HEK293 (cell line): ENCODE data around the gene GSC.

Source experiments
- YY2 ChIP-seq: fragments of 450-650 bp; formaldehyde crosslinking; IDR thresholded peaks from 2 replicates; pipeline ENCODE4 v1.5.1; 2016; ENCODE audit warnings: missing biosample characterization, missing genetic modification characterization
- ZNF10 ChIP-seq: fragments of 450-650 bp; formaldehyde crosslinking; IDR thresholded peaks from 2 replicates; pipeline ENCODE4 v1.5.1; 2017; ENCODE audit warnings: missing biosample characterization, missing genetic modification characterization
- ZNF140 ChIP-seq: fragments of 450-650 bp; formaldehyde crosslinking; IDR thresholded peaks from 2 replicates; pipeline ENCODE4 v1.5.1; 2016; ENCODE audit warnings: missing biosample characterization, missing genetic modification characterization
- ZNF184 ChIP-seq: fragments of 450-650 bp; IDR thresholded peaks from 2 replicates; pipeline ENCODE4 v1.5.1; 2018; ENCODE audit warnings: missing biosample characterization, mild to moderate bottlenecking, missing genetic modification characterization
- ZNF214 ChIP-seq: fragments of 450-650 bp; formaldehyde crosslinking; IDR thresholded peaks from 2 replicates; pipeline ENCODE4 v1.5.1; 2017; ENCODE audit warnings: missing biosample characterization, mild to moderate bottlenecking, missing genetic modification characterization, borderline replicate concordance
- ZNF221 ChIP-seq: fragments of 450-650 bp; formaldehyde crosslinking; IDR thresholded peaks from 2 replicates; pipeline ENCODE4 v1.5.1; 2017; ENCODE audit warnings: missing biosample characterization, missing genetic modification characterization, borderline replicate concordance
- ZNF433 ChIP-seq: fragments of 450-650 bp; formaldehyde crosslinking; IDR thresholded peaks from 2 replicates; pipeline ENCODE4 v1.5.1; 2016; ENCODE audit warnings: missing biosample characterization, missing genetic modification characterization, low read depth
- ZNF629 ChIP-seq: fragments of 450-650 bp; formaldehyde crosslinking; IDR thresholded peaks from 2 replicates; pipeline ENCODE4 v1.5.1; 2017; ENCODE audit warnings: missing biosample characterization, missing genetic modification characterization
- ZNF777 ChIP-seq: fragments of 450-650 bp; formaldehyde crosslinking; IDR thresholded peaks from 2 replicates; pipeline ENCODE4 v1.5.1; 2017; ENCODE audit warnings: missing biosample characterization, missing genetic modification characterization, borderline replicate concordance
- ZNF830 ChIP-seq: fragments of 450-650 bp; IDR thresholded peaks from 2 replicates; pipeline ENCODE4 v1.5.0; 2018; ENCODE audit warnings: missing biosample characterization, missing genetic modification characterization, low read depth, mild to moderate bottlenecking, moderate library complexity
- TF ChIP-seq, protein P1 (sequence below): fragments of 450-650 bp; formaldehyde crosslinking; IDR thresholded peaks from 2 replicates; pipeline ENCODE4 v1.5.1; 2016; ENCODE audit warnings: missing biosample characterization, missing genetic modification characterization
- TF ChIP-seq, protein P2 (sequence below): fragments of 450-650 bp; formaldehyde crosslinking; IDR thresholded peaks from 2 replicates; pipeline ENCODE4 v1.5.1; 2016; ENCODE audit warnings: missing biosample characterization, missing genetic modification characterization

DNA sequence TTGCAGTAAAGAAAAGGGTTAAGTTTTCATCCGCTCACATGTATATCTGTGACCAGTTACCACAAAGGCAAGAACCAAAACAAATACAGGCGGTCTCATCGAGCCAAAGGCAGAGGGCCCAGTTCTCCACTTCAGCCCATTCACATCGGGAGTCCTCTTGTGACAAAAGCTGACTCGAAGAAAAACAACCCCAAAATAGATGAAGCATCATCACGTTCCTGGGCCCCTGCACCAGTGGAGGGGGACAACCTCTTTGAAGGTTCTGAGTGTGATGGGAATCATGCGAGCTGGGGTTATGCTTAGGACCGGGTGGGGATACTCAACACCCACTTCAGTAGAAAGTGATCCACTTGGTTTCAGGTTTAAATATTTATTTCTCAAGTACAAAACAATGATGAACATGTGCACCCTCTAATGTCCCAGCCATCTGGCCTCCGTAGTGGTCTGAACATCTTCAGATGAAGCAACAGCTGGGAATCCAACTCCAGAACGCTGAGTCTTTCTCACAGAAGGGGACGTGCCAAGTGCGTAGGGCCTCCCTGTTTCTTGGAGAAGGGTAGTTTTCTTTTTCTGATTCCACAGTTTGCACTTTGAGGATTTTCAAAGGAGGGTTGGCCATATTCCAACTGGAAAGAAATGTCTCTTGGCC, 8.4 kb downstream of the GSC start:
- TF ChIP-seq, protein P1, sequence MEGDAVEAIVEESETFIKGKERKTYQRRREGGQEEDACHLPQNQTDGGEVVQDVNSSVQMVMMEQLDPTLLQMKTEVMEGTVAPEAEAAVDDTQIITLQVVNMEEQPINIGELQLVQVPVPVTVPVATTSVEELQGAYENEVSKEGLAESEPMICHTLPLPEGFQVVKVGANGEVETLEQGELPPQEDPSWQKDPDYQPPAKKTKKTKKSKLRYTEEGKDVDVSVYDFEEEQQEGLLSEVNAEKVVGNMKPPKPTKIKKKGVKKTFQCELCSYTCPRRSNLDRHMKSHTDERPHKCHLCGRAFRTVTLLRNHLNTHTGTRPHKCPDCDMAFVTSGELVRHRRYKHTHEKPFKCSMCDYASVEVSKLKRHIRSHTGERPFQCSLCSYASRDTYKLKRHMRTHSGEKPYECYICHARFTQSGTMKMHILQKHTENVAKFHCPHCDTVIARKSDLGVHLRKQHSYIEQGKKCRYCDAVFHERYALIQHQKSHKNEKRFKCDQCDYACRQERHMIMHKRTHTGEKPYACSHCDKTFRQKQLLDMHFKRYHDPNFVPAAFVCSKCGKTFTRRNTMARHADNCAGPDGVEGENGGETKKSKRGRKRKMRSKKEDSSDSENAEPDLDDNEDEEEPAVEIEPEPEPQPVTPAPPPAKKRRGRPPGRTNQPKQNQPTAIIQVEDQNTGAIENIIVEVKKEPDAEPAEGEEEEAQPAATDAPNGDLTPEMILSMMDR (tag by site-specific recombination) = no peak
- TF ChIP-seq ZNF140 (tag by site-specific recombination) (no peak), ZNF433 (tag by site-specific recombination) (no peak), ZNF830 (tag by site-specific recombination) (no peak), ZNF10 (tag by site-specific recombination) (no peak), ZNF777 (tag by site-specific recombination) (no peak), ZNF214 (no peak), YY2 (tag by site-specific recombination) (no peak), ZNF184 (no peak), ZNF221 (tag by site-specific recombination) (no peak), ZNF629 (tag by site-specific recombination) (no peak)
- TF ChIP-seq, protein P2, sequence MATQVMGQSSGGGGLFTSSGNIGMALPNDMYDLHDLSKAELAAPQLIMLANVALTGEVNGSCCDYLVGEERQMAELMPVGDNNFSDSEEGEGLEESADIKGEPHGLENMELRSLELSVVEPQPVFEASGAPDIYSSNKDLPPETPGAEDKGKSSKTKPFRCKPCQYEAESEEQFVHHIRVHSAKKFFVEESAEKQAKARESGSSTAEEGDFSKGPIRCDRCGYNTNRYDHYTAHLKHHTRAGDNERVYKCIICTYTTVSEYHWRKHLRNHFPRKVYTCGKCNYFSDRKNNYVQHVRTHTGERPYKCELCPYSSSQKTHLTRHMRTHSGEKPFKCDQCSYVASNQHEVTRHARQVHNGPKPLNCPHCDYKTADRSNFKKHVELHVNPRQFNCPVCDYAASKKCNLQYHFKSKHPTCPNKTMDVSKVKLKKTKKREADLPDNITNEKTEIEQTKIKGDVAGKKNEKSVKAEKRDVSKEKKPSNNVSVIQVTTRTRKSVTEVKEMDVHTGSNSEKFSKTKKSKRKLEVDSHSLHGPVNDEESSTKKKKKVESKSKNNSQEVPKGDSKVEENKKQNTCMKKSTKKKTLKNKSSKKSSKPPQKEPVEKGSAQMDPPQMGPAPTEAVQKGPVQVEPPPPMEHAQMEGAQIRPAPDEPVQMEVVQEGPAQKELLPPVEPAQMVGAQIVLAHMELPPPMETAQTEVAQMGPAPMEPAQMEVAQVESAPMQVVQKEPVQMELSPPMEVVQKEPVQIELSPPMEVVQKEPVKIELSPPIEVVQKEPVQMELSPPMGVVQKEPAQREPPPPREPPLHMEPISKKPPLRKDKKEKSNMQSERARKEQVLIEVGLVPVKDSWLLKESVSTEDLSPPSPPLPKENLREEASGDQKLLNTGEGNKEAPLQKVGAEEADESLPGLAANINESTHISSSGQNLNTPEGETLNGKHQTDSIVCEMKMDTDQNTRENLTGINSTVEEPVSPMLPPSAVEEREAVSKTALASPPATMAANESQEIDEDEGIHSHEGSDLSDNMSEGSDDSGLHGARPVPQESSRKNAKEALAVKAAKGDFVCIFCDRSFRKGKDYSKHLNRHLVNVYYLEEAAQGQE (tag by site-specific recombination) = no peak
